ENCODE measurements around the gene CD83.

DNA sequence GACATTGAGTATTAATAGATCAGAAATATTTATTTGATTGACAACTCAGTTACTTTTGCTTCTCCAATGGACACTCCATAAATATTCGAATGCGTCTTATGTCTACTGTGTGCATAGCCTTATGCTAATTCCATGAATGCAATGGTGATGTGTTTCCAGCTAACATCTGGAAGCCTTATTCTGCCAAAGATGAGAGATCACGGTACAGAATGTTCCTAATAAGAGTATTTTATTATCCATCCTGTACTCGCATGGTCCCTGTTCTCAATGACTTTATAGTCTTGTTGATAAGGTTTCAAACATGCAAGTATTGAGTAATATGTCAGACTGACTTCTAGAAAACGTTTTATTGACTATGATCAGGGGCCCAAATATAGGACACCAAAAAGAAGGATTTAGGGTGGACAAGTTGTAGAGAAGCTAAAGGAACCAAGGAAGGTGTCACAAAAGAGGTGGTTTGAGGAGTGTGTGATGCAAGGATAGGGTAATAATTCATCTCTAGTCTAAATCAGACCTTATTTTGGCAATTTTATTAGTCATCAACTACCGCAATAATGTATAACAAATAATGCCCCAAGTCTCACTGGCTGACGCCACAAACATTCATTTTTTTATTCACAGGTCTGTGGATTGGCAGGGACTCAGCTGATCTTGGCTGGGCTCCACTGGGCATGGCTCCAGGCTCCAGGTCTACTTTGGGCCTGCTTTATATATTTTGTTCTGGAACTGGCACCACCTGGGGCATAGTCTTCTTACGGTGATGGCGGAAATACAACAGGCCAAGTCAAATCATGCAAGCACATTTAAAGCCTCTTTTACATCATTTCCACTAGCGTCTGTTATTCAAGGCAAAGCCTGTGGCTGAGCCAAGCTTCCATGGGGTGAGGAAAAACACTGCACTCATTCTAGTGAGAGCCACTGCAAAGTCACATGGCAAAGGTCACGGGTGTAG is 24.5 kb upstream of the CD83 start:
- TF ChIP-seq, protein P1, sequence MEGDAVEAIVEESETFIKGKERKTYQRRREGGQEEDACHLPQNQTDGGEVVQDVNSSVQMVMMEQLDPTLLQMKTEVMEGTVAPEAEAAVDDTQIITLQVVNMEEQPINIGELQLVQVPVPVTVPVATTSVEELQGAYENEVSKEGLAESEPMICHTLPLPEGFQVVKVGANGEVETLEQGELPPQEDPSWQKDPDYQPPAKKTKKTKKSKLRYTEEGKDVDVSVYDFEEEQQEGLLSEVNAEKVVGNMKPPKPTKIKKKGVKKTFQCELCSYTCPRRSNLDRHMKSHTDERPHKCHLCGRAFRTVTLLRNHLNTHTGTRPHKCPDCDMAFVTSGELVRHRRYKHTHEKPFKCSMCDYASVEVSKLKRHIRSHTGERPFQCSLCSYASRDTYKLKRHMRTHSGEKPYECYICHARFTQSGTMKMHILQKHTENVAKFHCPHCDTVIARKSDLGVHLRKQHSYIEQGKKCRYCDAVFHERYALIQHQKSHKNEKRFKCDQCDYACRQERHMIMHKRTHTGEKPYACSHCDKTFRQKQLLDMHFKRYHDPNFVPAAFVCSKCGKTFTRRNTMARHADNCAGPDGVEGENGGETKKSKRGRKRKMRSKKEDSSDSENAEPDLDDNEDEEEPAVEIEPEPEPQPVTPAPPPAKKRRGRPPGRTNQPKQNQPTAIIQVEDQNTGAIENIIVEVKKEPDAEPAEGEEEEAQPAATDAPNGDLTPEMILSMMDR (IDR thresholded peaks at IDR 0.05), result no peak
- no peak for TF ChIP-seq POLR2A (IDR thresholded peaks at IDR 0.05)

Data from uterus (tissue), 2 donors.